ENCODE data around the gene RANBP1. TPM values are rescaled to one million over a fixed set of nuclear protein-coding genes. Genes with fewer than 3 reads are reported as not detected.

The RANBP1 gene
- total and polyA plus RNA-seq, 2 donors (not counting 1 experiment from before 2014, with no cell fraction given), result 67.0 to 77.6 TPM

- Histone ChIP-seq H3K79me2 (ENCODE audit: control insufficient read depth, insufficient read depth, low read length) (peaks cover 20% of the 10 kb centered on the region), H2AFZ (ENCODE audit: insufficient read depth, low read depth, low read length, poor library complexity, severe bottlenecking) (no peak overlapping the region), H3K4me2 (replicated peaks; ENCODE audit: low read depth, low read length, poor library complexity, severe bottlenecking) (no peak overlapping the region), H3K9ac (ENCODE audit: low read length) (no peak overlapping the region), H3K27ac (ENCODE audit: low read length in 2 of 2) (no peak overlapping the region), H3K4me3 (ENCODE audit: control extremely low read depth in 1 of 5, extremely low read depth in 1 of 5, insufficient read depth in 1 of 5, low read depth in 2 of 5, low read length in 4 of 5) (no peak overlapping the region), H4K20me1 (ENCODE audit: control insufficient read depth, insufficient read depth, low read length, poor library complexity, severe bottlenecking) (peaks cover 8% of the 10 kb centered on the region), H3K36me3 (replicated peaks in 1 of 2; ENCODE audit: control extremely low read depth in 1 of 2, control insufficient read depth in 1 of 2, extremely low read depth in 1 of 2, insufficient read depth in 2 of 2, low read length in 1 of 2) (peaks cover 4 to 70% of the 10 kb centered on the region in 2 experiments), H3K4me1 (ENCODE audit: control insufficient read depth in 2 of 2, insufficient read depth in 2 of 2, low read length in 2 of 2) (no peaks in the 10 kb centered on the region), H3K27me3 (replicated peaks in 1 of 4; ENCODE audit: control extremely low read depth in 1 of 4, control insufficient read depth in 3 of 4, insufficient read depth in 4 of 4, low read length in 3 of 4) (no peaks in the 10 kb centered on the region), H3K9me3 (ENCODE audit: control extremely low read depth in 1 of 3, control insufficient read depth in 2 of 3, insufficient read depth in 1 of 3, low read length in 2 of 3) (no peaks in the 10 kb centered on the region)
- CTCF ChIA-PET, result no interaction called here
- TF ChIP-seq EZH2 (IDR thresholded peaks at IDR 0.05; ENCODE audit: borderline replicate concordance, insufficient read depth, low read depth, low read length, poor library complexity, severe bottlenecking) (no peak), CTCF (IDR thresholded peaks at IDR 0.05) (no peak)
- WGBS (ENCODE audit: insufficient coverage), result 93% methylated on average over 14 of the region's 17 CpGs
- POLR2A ChIA-PET, result no interaction called here
- intact Hi-C loops (cut with micrococcal nuclease), result loop anchor here (10.0 kb wide), 1 partner anchor 235 kb away; the partner anchor contains the start of genes GNB1L and RTL10
- H3K27ac Mint-ChIP-seq, result no peak overlapping the region
- H3K4me3 Mint-ChIP-seq, result no peak overlapping the region
- ATAC-seq (ENCODE audit: low read depth) (no peak), DNase-seq (no peak)
- H3K27me3 Mint-ChIP-seq, result no peaks in the 10 kb centered on the region
- H3K9me3 Mint-ChIP-seq (ENCODE audit: insufficient read depth), result no peaks in the 10 kb centered on the region
- H3K4me1 Mint-ChIP-seq, result peaks cover 3% of the 10 kb centered on the region
These were observed 26.5 kb upstream of the RANBP1 start for GRCh38 chr22:20089226-20089976.
